Transverse colon (tissue), 4 donors: ENCODE results near the gene FZD10.

Source experiments
- CTCF ChIP-seq, 5 experiments: fragments of 200-600 bp in 3 of 5; fragments of 450-650 bp in 2 of 5; sonication (generic) in 3 of 5; IDR thresholded peaks; 1 replicate in 2 of 5; 2 replicates in 3 of 5; pipeline ENCODE4 v1.5.1; 2016 to 2017; ENCODE audit warnings: antibody characterized with exemption in 5 of 5, inconsistent platforms in 3 of 5, mild to moderate bottlenecking in 2 of 5, moderate library complexity in 1 of 5
- POLR2A ChIP-seq: fragments of 450-650 bp; IDR thresholded peaks from one replicate; pipeline ENCODE4 v1.6.1; 2016; ENCODE audit warnings: antibody characterized with exemption, mild to moderate bottlenecking, moderate library complexity
- POLR2AphosphoS5 ChIP-seq, 3 donors: sonication (generic); formaldehyde crosslinking; IDR thresholded peaks; one replicate each; pipeline ENCODE4 v1.6.1; 2016; ENCODE audit warnings: antibody characterized with exemption in 3 of 3

GRCh38 chr12:130214686-130215395 lies 52.6 kb downstream of the FZD10 start:
- TF ChIP-seq CTCF (IDR thresholded peaks at IDR 0.05), result no peak
- TF ChIP-seq POLR2AphosphoS5 (IDR thresholded peaks at IDR 0.05), result no peak
- TF ChIP-seq POLR2A, result no peak
